WI38 (cell line): ENCODE measurements around the gene STAC3.

Experiments
- H3K4me3 ChIP-seq: 2 replicates; pipeline ENCODE4 v1.5.1; 2011; ENCODE audit warnings: low read depth, mild to moderate bottlenecking, control low read depth, low read length
- TF ChIP-seq, protein P1 (sequence below): IDR thresholded peaks from 2 replicates; pipeline ENCODE4 v1.5.1; 2012; ENCODE audit warnings: low read depth, mild to moderate bottlenecking, control low read depth, low read length

Gene STAC3

DNA sequence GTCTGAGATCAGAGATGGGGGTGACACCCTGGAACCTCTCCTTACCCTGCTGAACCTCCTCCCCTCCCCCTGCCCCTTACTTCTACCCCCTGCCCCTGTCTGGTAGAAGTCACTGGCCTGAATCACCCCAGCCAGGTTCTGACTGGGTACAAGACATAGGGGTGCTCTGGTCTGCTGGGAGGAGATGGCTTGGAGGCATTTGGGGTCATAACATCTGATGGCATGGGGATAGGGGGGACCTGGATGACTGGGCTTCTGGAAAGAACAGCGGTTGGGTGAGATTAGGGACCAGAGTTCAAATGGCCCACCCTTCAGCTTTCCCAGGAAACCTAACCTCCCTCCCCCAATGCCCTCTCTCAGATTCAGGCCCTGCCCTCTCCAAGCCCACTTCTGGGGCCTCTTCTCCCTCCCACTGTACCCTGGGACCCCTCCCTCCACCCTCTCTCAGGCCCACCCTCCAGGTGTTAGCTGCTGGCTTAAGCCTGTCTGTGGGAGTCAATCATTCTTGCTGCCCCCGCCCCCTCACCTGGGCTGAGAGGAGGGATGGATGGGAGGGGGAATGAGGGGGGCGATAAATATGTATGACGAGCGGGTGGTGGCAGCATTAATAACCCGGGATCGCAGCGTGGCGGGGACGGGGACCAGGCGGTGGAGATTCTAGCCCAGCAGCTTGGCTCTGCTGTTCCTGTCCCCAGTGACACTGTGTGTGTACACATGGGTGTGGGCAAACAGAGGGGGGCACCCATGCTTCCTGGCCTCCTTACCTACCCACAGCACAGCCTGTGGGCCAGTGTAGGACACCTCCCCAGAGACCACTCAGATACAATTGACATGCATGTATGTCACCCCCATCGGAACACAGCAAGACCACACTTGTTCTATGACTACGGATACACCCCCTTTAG lies 28.4 kb downstream of the STAC3 start:
- TF ChIP-seq, protein P1, sequence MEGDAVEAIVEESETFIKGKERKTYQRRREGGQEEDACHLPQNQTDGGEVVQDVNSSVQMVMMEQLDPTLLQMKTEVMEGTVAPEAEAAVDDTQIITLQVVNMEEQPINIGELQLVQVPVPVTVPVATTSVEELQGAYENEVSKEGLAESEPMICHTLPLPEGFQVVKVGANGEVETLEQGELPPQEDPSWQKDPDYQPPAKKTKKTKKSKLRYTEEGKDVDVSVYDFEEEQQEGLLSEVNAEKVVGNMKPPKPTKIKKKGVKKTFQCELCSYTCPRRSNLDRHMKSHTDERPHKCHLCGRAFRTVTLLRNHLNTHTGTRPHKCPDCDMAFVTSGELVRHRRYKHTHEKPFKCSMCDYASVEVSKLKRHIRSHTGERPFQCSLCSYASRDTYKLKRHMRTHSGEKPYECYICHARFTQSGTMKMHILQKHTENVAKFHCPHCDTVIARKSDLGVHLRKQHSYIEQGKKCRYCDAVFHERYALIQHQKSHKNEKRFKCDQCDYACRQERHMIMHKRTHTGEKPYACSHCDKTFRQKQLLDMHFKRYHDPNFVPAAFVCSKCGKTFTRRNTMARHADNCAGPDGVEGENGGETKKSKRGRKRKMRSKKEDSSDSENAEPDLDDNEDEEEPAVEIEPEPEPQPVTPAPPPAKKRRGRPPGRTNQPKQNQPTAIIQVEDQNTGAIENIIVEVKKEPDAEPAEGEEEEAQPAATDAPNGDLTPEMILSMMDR = no peak
- no peak overlapping the region for H3K4me3 ChIP-seq

DNA sequence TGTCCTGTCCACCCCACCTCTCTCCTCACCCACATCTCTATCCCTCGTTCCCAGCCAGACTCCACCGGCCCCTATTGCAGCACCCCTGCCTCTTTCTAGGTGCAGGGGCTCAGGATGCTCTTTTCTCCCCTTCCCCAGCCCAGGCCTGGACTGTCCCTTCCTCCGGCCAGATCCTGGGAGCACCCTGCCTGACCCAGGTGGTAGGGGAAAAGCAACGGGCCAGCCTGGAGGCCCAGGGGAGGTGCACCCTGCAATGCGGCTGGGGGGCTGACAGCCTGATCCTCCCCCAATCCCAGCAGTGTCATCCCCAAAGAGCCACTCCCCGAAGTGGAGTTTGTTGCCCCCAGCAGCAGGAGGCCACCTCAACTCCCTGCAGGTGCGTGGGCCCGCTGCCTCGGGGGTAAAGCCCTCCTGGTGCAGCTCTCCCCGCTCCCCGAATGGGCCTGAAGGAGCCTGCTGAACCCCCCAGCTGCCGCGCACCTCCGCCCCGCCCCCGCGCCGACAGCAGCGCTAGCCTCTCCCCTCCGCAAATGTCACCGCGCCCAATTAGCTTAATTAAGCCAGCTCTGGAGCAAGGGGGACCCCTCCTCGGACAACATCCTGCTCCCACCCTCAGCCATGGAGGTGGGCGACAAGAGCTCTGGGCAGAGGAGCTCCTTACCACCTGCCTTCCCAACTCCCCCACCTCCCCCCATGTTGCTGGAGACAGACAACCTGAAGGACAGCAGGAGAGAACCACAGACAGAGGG lies 29.6 kb downstream of the STAC3 start:
- H3K4me3 ChIP-seq = no peak overlapping the region
- TF ChIP-seq, protein P1 = no peak

DNA sequence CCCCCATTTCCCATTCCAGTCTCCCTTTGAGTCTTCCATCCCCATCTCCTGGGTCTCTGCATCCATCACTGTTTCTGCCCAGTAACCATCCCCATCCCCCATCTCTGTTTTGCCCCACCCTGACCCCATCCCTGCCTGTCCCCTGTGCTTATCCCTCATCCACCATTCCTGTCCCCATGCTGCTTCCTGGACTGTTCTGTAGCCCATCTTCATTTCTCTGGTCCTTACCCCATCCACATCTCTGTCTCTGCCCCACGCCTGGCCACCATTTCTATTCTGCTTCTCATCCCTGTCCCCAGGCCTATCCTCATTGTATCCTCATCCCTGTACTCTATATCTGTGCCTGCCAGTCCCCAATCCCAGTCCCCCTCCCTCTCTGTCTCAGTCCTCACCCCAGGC lies 30.2 kb downstream of the STAC3 start:
- TF ChIP-seq, protein P1 = no peak
- H3K4me3 ChIP-seq = no peak overlapping the region

DNA sequence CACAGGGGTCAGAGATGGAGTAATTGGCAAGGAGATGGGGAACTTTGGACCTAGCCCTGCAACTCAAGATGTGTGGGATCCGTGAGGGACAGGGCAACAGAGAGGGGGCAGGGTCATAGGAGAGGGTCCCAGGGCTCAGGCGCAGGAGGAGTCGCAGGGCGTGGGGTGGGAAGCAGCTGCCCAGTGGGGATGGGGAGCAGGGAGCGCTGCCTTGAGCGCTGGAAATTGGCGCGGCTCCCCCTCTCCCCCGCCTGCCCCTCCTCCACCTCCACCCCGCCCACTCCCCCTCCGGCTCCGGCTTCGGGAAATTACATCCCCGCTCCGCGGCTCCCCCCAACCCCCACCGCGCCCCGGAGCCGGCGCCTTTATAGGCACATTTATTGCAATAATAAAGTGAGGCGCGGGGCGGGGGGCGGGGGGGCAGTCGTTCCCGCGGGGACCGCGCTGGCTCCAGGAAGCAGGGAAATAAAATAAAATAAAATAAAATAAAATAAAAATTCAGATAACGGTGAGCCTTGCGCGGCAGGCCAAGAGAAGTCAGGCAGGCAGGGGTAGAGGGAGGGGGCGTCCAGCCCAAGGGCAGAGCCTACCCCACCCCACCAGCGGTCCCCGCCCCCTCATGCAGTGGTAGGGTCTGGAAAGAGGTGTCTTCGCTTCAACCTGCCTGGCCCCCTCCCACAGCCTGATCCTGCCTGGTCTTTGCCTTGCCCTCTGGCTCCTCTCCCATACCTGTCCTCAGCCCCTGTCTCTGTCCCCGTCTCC lies 30.8 kb downstream of the STAC3 start:
- H3K4me3 ChIP-seq = no peak overlapping the region
- TF ChIP-seq, protein P1 = no peak

DNA sequence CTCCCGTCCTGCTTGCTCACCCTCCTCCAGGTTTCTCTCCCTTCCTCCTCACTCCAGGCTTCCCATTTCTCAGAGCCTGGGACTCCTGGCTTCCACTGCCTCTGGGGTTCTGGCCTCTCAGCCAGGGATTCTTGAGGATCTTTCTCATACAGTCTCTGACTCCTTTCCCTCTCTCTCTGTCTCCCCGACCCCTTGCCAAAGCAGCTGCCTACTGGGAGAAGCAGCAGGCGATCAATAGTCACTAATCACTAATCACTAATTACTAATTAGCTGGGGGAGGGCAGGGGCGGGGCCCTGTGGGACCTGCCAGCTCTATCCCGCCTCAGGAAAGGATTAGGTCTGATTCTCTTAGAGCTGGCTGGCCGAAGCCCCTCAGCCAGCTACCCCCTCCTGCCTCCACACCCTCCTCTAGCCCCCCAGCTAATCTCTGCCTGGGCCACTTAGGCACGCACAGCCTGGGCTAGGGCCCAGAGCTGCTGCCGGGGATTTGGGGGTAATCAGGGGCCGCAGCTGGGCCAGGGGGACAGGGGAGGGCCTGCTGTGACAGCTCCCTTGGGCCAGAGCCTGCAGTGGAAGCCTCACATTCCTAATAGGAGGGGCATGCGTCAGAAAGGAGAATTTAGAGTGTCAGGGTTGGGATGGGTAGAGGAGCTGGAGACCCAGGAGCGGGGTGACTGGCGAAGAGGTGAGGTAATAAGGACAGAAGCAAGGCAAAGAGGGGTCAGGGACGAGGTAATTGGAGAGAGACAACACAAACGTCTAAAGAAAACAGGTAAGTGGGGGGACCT lies 31.6 kb downstream of the STAC3 start:
- TF ChIP-seq, protein P1 = no peak
- no peak overlapping the region for H3K4me3 ChIP-seq

DNA sequence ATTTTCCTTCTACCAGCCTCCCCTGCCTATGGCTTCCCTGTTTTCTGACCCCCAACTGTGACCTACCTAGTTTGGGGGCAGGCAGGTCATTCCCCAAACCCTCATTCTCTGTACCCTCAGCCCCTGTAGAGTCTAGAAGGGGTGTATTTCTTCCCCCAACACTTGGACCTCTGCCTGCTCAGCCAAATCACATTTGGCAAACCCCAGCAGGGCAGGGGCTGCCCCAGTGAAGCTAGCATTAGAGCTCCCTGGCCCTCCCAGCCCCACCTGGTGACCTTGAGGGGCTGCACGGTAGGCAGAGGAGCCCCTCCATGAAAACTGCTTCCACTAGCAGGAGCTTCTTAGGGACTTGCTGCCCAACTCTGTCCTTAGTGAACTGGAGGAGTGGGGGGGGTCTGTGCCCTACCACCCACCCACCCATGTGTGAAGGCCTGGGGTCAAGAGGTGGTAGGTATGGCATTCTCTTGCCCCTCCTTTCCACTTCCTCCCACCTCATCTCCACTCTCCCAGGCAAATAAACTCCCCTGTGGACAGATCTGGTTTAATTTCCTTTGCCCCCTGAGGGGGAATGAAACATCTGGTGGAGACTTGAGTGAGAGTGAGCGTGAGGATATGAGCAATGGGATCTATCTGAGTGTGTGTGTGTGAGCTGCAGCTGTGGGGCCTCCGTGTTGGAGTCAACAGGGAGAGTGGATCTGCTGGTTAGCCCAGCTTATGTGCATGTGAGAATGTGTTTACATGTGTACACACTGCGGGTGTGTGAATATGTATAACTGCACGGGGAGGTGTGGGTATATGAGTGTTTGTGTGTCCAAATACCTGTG lies 32.7 kb downstream of the STAC3 start:
- TF ChIP-seq, protein P1 = no peak
- no peak overlapping the region for H3K4me3 ChIP-seq
